GM19351 (cell line): ENCODE data around the gene MGAT4A.
"Not testable (repeated sequence)": the region's sequence is repeated elsewhere in the genome, so short reads cannot be mapped to it uniquely, and the experiment has no call there.

Experiments
- ATAC-seq: cut with Tn5 transposase; IDR thresholded peaks from one replicate; pipeline ENCODE4 v1.9.1; 2021; ENCODE audit warnings: mild to moderate bottlenecking, moderate library complexity; ENCODE audit not compliant: unreplicated experiment

Gene MGAT4A

GRCh38 chr2:98759827-98760625, 29.1 kb upstream of the MGAT4A start:
- ATAC-seq: no peak

GRCh38 chr2:98759338-98759737, 28.4 kb upstream of the MGAT4A start:
- ATAC-seq: no peak

DNA sequence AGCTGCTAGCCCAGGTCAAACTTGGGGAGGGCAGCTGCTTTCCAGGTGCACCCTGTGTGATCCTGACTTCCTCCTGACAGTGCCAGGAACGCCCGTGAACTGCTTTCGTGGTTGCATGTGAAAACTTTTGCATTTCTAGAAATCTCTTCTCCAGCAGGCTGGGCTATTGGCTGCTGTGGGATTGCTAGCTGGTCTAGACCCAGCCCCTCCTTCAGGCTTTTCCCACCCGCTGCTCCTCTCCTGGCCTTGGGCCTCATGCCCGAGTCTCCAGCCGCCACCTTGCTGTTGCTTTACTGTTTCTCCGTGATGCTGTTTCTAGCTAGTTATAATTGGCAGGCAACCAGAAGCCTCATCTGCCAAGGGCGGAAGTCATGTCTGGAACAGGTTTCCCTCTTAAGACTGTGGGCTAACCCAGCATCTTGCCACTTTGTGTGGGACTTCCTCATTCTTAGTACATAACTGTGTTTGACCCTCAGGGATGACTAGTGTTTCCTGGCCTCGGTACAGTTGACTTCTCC, 27.0 kb upstream of the MGAT4A start:
- peak; percentile 89 for ATAC-seq

DNA sequence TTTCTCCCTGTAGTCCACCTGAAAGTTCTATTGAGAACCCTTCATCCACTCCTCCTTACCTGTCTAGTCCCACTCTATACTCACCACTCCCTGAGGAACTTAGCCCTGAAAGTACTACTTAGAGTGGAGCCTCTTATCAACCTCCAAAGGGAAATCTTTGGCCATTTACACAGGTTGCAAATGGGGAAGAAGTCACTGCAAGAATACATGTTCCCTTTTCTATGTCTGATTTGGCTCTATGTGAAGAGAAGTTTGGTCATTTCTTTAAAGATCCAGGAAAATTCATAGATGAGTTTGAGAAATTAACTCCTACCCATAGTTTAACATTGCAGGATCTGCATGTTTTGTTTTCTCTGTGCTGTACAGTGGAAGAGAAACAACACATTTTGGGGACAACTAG, 22.9 kb upstream of the MGAT4A start:
- no peak for ATAC-seq

DNA sequence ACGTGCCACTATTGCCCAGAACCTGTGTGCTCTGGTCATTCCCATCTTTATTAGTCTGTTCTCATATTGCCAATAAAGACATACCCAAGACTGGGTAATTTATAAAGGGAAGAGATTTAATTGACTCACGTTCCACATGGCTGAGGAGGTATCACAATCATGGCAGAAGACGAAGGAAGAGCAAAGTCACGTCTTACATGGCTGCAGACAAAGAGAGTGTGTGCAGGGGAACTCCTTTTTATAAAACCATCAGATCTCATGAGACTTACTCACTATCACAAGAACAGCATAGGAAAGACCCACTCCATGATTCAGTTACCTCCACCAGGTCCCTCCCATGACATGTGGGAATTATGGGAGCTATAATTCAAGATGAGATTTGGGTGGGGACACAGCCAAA, 21.8 kb upstream of the MGAT4A start:
- not testable (repeated sequence) for ATAC-seq

DNA sequence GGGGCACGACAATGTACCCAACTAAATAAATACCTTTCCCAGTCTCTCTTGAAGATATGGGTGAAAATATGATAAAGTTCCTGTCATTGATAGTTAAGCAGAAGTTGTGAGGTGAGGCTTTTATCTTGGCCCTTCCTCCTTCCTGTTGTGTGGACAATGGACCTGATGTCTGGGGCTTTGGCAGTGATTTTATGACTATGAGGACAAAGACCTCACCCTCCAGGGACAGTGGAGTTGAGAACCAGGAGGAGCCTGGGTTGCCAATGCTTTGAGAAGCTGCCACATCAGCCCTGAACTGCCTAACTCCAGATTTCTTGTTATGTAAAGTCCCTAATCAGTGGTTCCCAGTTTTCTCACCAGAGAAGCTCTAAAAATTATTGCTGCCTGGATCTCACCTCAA, 20.8 kb upstream of the MGAT4A start:
- no peak for ATAC-seq

DNA sequence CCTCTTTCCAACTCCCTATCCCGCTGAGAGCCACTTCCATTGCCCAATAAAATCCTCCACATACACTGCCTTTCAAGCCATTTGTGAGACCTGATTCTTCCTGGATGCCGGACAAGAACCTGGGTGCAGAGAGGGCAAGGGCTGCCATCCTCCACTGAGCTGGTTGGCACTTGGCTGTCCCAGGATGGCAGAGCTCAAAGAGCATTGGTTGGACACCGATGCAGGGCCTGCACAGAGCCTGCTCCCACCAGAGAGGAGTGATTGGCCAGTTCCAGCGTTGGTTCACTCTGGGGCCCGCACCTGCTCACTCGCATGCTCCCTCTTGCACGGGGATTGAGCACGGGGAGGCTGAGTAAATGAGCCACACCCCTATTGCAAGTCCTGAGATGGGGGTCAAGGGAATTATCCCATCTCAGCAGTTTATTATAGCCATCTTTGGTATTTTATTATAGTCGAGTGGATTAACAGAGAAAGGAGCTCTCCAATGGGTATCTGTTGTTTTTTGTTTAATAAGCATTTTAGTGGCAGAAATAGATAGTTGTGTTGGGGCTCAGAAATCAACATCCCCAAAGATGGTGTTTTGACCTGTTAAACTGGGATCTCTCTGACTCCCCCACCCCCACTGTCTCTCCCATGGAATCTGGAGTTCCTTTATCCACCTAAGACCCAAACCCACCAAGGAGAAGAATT, 19.8 kb upstream of the MGAT4A start:
- ATAC-seq: no peak

GRCh38 chr2:98749066-98749450, 18.1 kb upstream of the MGAT4A start:
- no peak for ATAC-seq

GRCh38 chr2:98748292-98749065, 17.5 kb upstream of the MGAT4A start:
- ATAC-seq: no peak

DNA sequence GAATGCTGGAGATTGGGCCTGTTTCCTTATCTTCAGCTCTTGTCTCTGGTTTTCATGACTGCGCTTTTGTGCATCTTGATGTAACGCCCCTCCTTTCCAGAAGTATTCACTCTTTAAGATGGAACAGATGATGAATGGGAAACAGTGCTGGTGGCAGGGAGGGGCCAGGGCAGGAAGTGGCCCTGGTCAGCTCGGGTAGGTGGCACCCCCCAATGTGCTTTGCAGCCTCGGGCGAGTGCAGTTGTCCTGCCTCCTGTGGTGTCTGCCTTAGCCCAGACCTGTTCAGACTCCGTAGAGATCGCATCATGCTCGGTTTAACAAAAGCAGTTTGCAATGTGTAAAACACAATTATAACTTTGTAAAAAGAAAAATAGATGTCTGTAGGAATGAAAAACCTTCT, 17.0 kb upstream of the MGAT4A start:
- ATAC-seq: no peak

DNA sequence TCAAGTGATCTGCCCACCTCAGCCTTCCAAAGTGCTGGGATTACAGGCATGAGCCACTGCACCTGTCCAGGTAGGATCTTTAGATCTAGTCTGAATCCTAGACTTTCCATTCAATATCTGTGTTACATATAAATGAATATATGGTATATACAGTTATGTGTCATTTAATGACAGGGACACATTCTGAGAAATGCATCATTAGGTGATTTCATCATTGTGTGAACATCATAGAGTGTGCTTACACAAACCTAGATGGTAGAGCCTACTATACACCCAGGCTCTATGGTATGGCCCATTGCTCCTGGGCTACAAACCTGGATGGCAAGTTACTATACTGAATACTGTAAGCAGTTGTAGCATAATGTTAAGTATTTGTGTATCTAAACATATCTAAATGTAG, 15.5 kb upstream of the MGAT4A start:
- no peak for ATAC-seq

DNA sequence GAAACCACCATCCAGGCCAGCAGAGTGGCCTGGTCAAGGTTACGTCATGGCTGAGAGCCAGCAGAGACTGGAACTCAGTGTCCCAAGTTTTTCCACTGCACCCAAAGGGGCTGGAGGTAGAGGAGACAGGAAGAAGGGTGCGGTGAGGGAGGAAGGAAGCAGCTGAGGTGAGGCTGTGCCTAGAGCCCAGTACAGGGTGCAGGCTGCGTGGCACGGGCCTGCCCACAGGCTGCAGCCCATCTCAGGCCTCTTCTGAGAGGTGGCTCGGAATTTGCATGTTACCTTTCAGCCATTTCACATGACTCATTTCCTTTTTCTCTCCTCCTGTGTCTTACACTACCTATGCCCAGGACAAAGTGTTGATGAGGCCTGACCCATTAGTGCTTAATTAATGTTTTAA, 13.7 kb upstream of the MGAT4A start:
- ATAC-seq: no peak

DNA sequence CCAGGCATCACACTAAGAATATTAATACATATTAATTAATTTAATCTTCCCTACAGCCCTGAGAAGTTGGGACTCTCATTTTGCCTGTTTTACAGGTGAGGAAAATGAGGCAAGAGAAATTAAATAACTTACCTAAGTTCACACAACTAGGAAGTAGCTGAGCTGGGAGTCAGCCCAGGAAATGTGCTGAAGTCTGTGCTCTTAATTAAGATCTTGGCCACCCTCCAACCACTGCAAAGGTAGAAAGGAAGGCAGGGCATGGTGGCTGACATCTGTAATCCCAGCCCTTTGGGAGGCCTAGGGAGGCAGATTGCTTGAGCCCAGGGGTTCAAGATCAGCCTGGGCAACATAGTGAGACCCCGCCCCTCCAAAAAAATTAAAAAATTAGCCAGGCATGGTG, 12.9 kb upstream of the MGAT4A start:
- ATAC-seq: no peak

- no peak for ATAC-seq
Observed at GRCh38 chr2:98739020-98739419, 8.1 kb upstream of the MGAT4A start.

- ATAC-seq: no peak
Observed at GRCh38 chr2:98738304-98738703, 7.4 kb upstream of the MGAT4A start.

DNA sequence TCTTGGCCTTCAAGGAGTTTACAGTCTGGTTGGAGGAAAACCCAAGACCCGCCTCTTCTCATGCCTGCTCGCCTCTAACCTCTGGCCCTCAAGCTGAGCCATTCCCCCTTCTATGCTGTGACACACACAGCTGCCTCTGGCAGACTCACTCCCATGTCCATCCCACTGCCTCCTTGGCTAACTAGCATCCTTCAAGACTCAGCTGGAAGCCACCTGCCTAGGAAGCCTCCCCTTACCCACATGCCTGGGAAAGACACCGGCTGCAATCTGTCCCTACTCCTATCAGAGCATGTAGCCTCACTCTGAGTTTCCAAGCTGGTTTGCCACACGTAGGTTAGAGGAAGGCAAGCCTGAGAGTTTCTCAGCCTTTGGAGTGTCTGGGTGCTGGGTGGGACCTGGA, 6.9 kb upstream of the MGAT4A start:
- ATAC-seq: no peak

GRCh38 chr2:98736464-98736889, 5.5 kb upstream of the MGAT4A start:
- ATAC-seq: no peak

DNA sequence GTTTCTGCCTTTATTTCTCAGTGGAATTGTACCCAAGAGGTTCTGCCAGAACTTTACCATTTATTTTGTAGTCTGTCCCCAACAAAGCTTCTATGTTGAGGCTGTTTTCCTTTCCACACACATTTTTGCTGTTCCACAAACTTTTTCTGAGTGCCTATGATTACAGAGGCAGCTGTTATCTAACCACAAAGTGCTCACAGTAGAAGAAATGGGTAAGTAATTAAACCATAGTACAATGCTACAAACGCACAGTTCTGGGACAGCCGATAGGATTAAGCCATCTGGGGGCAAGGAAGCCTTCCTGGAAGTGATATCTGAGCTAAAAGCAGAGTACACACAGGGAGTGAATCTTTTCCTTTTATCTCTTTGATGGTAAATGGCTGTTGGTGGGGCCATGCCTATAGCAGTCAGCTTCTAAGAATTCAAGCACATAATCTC, 3.9 kb upstream of the MGAT4A start:
- ATAC-seq: no peak

GRCh38 chr2:98734162-98734561, 3.2 kb upstream of the MGAT4A start:
- no peak for ATAC-seq

DNA sequence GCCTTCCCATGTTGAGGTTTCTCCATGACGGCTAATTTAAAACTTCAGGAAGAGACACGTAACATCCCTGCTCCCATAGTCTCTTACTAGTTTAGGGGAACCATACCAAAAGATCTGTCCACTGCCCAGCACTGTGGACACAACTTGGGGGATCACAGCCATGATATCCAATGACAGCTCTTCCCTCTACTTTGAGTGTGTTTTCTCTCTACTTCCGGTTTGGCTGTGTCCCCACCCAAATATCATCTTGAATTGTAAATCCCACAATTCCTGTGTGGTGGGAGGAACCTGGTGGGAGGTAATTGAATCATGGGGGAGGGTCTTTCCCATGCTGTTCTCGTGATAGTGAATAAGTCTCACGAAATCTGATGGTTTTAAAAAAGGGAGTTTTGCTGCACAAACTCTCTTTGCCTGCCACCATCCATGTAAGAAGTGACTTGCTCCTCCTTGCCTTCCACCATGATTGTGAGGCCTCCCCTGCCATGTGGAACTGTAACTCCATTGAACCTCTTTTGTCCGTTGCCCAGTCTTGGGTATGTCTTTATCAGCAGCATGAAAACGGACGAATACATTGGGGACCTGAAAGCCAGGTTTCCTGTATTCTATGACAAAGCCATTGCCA, 1.6 kb upstream of the MGAT4A start:
- no peak for ATAC-seq

- no peak for ATAC-seq
Observed at GRCh38 chr2:98731894-98732349, 990 bp upstream of the MGAT4A start.
